Chondrocyte (in vitro differentiated cells): ENCODE measurements around the gene RAB3GAP2. TPM values are rescaled to one million over a fixed set of nuclear protein-coding genes. Genes with fewer than 3 reads are reported as not detected.

Experiments
- DNase-seq: peaks from one replicate; pipeline ENCODE4 v3.0.0; 2021; ENCODE audit warnings: mixed read lengths, low spot score
- H3K27ac Mint-ChIP-seq: one replicate; pipeline ENCODE4 v1.8.0; 2021; ENCODE audit warnings: mild to moderate bottlenecking, moderate library complexity, mixed read lengths; ENCODE audit not compliant: unreplicated experiment
- H3K27me3 Mint-ChIP-seq: 2 replicates; pipeline ENCODE4 v1.8.0; 2021; ENCODE audit warnings: low read depth, mixed read lengths
- H3K36me3 Mint-ChIP-seq: 2 replicates; pipeline ENCODE4 v1.8.0; 2021; ENCODE audit warnings: low read depth, mixed read lengths
- H3K4me1 Mint-ChIP-seq: 2 replicates; pipeline ENCODE4 v1.8.0; 2021; ENCODE audit warnings: low read depth, mild to moderate bottlenecking, mixed read lengths
- H3K4me3 Mint-ChIP-seq: one replicate; pipeline ENCODE4 v1.8.0; 2021; ENCODE audit warnings: mild to moderate bottlenecking, moderate library complexity, mixed read lengths; ENCODE audit not compliant: unreplicated experiment
- H3K9me3 Mint-ChIP-seq: 2 replicates; pipeline ENCODE4 v1.8.0; 2021; ENCODE audit warnings: low read depth, mixed read lengths
- total RNA-seq: library from RNA; stranded (reverse); gene quantifications from 3 replicates; pipeline ENCODE4 v1.2.1, GENCODE V29; 2021
- TF ChIP-seq, protein P1 (sequence below): fragments of 200-600 bp; sonication (generic); IDR thresholded peaks from 2 replicates; pipeline ENCODE4 v1.5.0; 2021; ENCODE audit warnings: antibody characterized with exemption, mild to moderate bottlenecking, moderate library complexity

The RAB3GAP2 gene
- total RNA-seq, 1 donor from 2014 or later, result 47.5 TPM

GRCh38 chr1:220298470-220299205 is 26.4 kb upstream of the RAB3GAP2 start:
- Mint-ChIP-seq H3K4me1 (peaks cover 22% of the 10 kb centered on the region), H3K27me3 (peaks cover 3% of the 10 kb centered on the region), H3K9me3 (no peaks in the 10 kb centered on the region), H3K27ac (no peak overlapping the region), H3K4me3 (no peak overlapping the region), H3K36me3 (no peaks in the 10 kb centered on the region)
- no peak for DNase-seq
- TF ChIP-seq, protein P1, sequence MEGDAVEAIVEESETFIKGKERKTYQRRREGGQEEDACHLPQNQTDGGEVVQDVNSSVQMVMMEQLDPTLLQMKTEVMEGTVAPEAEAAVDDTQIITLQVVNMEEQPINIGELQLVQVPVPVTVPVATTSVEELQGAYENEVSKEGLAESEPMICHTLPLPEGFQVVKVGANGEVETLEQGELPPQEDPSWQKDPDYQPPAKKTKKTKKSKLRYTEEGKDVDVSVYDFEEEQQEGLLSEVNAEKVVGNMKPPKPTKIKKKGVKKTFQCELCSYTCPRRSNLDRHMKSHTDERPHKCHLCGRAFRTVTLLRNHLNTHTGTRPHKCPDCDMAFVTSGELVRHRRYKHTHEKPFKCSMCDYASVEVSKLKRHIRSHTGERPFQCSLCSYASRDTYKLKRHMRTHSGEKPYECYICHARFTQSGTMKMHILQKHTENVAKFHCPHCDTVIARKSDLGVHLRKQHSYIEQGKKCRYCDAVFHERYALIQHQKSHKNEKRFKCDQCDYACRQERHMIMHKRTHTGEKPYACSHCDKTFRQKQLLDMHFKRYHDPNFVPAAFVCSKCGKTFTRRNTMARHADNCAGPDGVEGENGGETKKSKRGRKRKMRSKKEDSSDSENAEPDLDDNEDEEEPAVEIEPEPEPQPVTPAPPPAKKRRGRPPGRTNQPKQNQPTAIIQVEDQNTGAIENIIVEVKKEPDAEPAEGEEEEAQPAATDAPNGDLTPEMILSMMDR, result no peak

GRCh38 chr1:220296981-220297380 is 24.7 kb upstream of the RAB3GAP2 start:
- no peaks in the 10 kb centered on the region for H3K9me3 Mint-ChIP-seq
- no peaks in the 10 kb centered on the region for H3K36me3 Mint-ChIP-seq
- TF ChIP-seq, protein P1, result no peak
- H3K4me3 Mint-ChIP-seq, result no peak overlapping the region
- no peak for DNase-seq
- H3K4me1 Mint-ChIP-seq, result peaks cover 21% of the 10 kb centered on the region
- H3K27ac Mint-ChIP-seq, result no peak overlapping the region
- peaks cover 6% of the 10 kb centered on the region for H3K27me3 Mint-ChIP-seq

- Mint-ChIP-seq H3K27ac (no peak overlapping the region), H3K4me3 (no peak overlapping the region), H3K9me3 (no peaks in the 10 kb centered on the region)
These were observed 22.6 kb upstream of the RAB3GAP2 start for GRCh38 chr1:220294846-220295301.

GRCh38 chr1:220291580-220291979 is 19.3 kb upstream of the RAB3GAP2 start:
- H3K4me3 Mint-ChIP-seq, result no peak overlapping the region
- H3K27ac Mint-ChIP-seq, result no peak overlapping the region
- H3K4me1 Mint-ChIP-seq, result no peaks in the 10 kb centered on the region
- no peaks in the 10 kb centered on the region for H3K9me3 Mint-ChIP-seq
- no peaks in the 10 kb centered on the region for H3K36me3 Mint-ChIP-seq
- DNase-seq, result no peak
- peaks cover 16% of the 10 kb centered on the region for H3K27me3 Mint-ChIP-seq
- TF ChIP-seq, protein P1, result no peak

More at GRCh38 chr1:220294846-220295301, 22.6 kb upstream of the RAB3GAP2 start:
- Mint-ChIP-seq H3K27me3 (peaks cover 15% of the 10 kb centered on the region), H3K4me1 (no peaks in the 10 kb centered on the region), H3K36me3 (no peaks in the 10 kb centered on the region)
- TF ChIP-seq, protein P1, result no peak
- DNase-seq, result no peak

GRCh38 chr1:220290140-220290761 is 18.0 kb upstream of the RAB3GAP2 start:
- Mint-ChIP-seq H3K4me1 (no peaks in the 10 kb centered on the region), H3K27me3 (peaks cover 13% of the 10 kb centered on the region), H3K36me3 (no peaks in the 10 kb centered on the region), H3K9me3 (no peaks in the 10 kb centered on the region), H3K4me3 (no peak overlapping the region), H3K27ac (no peak overlapping the region)
- TF ChIP-seq, protein P1, result no peak
- no peak for DNase-seq
